HEK293 (cell line): ENCODE results near the gene PRND.

Experiments used
- CTCF ChIA-PET: fragments of 350-600 bp; formaldehyde crosslinking; extraction: SDS; loops from one replicate; lab custom pipeline; 2021; ENCODE audit warnings: antibody characterized with exemption; lab: Yijun Ruan, JAX
- POLR2A ChIA-PET: fragments of 300-600 bp; formaldehyde crosslinking; extraction: SDS; loops from one replicate; lab custom pipeline; 2020; ENCODE audit warnings: antibody characterized with exemption, inconsistent platforms; lab: Yijun Ruan, JAX
- H3K27ac ChIP-seq: fragments of 200-500 bp; sonication (Bioruptor generic); 2 replicates; pipeline ENCODE4 v1.5.1; 2014; ENCODE audit warnings: low read depth, low read length, control low read depth, inconsistent platforms; ENCODE audit errors: extremely low read depth
- H3K36me3 ChIP-seq, 2 experiments: fragments of 200-500 bp in 1 of 2; sonication (Bioruptor generic) in 1 of 2; 1 replicate in 1 of 2; 2 replicates in 1 of 2; pipeline ENCODE4 v1.5.1; 2014 to 2017; ENCODE audit warnings: inconsistent platforms in 2 of 2, low read length in 2 of 2; ENCODE audit not compliant: control insufficient read depth in 2 of 2, insufficient read depth in 1 of 2
- H3K4me1 ChIP-seq: fragments of 200-500 bp; sonication (Bioruptor generic); 2 replicates; pipeline ENCODE4 v1.5.1; 2014; ENCODE audit warnings: mild to moderate bottlenecking, low read length, inconsistent platforms; ENCODE audit not compliant: control insufficient read depth, insufficient read depth
- H3K4me3 ChIP-seq: 2 replicates; pipeline ENCODE4 v1.5.1; 2011; ENCODE audit warnings: low read depth, mild to moderate bottlenecking, control low read depth, low read length, moderate library complexity
- H3K9me3 ChIP-seq: fragments of 200-500 bp; sonication (Bioruptor generic); 2 replicates; pipeline ENCODE4 v1.5.1; 2014; ENCODE audit warnings: low read depth, low read length, inconsistent platforms; ENCODE audit not compliant: control insufficient read depth, insufficient read depth
- INSM2 ChIP-seq: fragments of 450-650 bp; formaldehyde crosslinking; IDR thresholded peaks from 2 replicates; pipeline ENCODE4 v1.5.1; 2016; ENCODE audit warnings: missing biosample characterization, missing genetic modification characterization
- KLF1 ChIP-seq: fragments of 450-650 bp; formaldehyde crosslinking; IDR thresholded peaks from 2 replicates; pipeline ENCODE4 v1.5.1; 2016; ENCODE audit warnings: missing biosample characterization, missing genetic modification characterization
- KLF16 ChIP-seq: fragments of 450-650 bp; formaldehyde crosslinking; IDR thresholded peaks from 2 replicates; pipeline ENCODE4 v1.5.1; 2017; ENCODE audit warnings: missing biosample characterization, missing genetic modification characterization
- KLF8 ChIP-seq: fragments of 450-650 bp; formaldehyde crosslinking; IDR thresholded peaks from 2 replicates; pipeline ENCODE4 v1.5.1; 2016; ENCODE audit warnings: missing biosample characterization, missing genetic modification characterization
- OSR2 ChIP-seq: fragments of 450-650 bp; formaldehyde crosslinking; IDR thresholded peaks from 2 replicates; pipeline ENCODE4 v1.5.1; 2016; ENCODE audit warnings: missing biosample characterization, missing genetic modification characterization
- PRDM1 ChIP-seq: fragments of 450-650 bp; formaldehyde crosslinking; IDR thresholded peaks from 2 replicates; pipeline ENCODE4; 2016; ENCODE audit warnings: missing biosample characterization, missing genetic modification characterization
- ZEB2 ChIP-seq: fragments of 450-650 bp; formaldehyde crosslinking; IDR thresholded peaks from 2 replicates; pipeline ENCODE4 v1.5.1; 2016; ENCODE audit warnings: missing biosample characterization, missing genetic modification characterization
- ZFP69B ChIP-seq: fragments of 450-650 bp; formaldehyde crosslinking; IDR thresholded peaks from 2 replicates; pipeline ENCODE4 v1.5.1; 2016; ENCODE audit warnings: missing biosample characterization, missing genetic modification characterization
- ZNF140 ChIP-seq: fragments of 450-650 bp; formaldehyde crosslinking; IDR thresholded peaks from 2 replicates; pipeline ENCODE4 v1.5.1; 2016; ENCODE audit warnings: missing biosample characterization, missing genetic modification characterization
- ZNF24 ChIP-seq: fragments of 450-650 bp; formaldehyde crosslinking; IDR thresholded peaks from 2 replicates; pipeline ENCODE4 v1.5.1; 2016; ENCODE audit warnings: missing biosample characterization, missing genetic modification characterization
- ZNF335 ChIP-seq: fragments of 450-650 bp; formaldehyde crosslinking; conservative IDR thresholded peaks from 2 replicates; pipeline ENCODE4 v1.5.1; 2016; ENCODE audit warnings: missing biosample characterization, missing genetic modification characterization
- ZNF366 ChIP-seq: fragments of 450-650 bp; formaldehyde crosslinking; conservative IDR thresholded peaks from 2 replicates; pipeline ENCODE4 v1.5.1; 2016; ENCODE audit warnings: missing biosample characterization, missing genetic modification characterization
- ZNF558 ChIP-seq: fragments of 450-650 bp; formaldehyde crosslinking; IDR thresholded peaks from 2 replicates; pipeline ENCODE4 v1.5.1; 2016; ENCODE audit warnings: missing biosample characterization, missing genetic modification characterization
- ZNF629 ChIP-seq: fragments of 450-650 bp; formaldehyde crosslinking; IDR thresholded peaks from 2 replicates; pipeline ENCODE4 v1.5.1; 2017; ENCODE audit warnings: missing biosample characterization, missing genetic modification characterization
- TF ChIP-seq, protein P1 (sequence below): fragments of 450-650 bp; formaldehyde crosslinking; IDR thresholded peaks from 2 replicates; pipeline ENCODE4 v1.5.1; 2016; ENCODE audit warnings: missing biosample characterization, missing genetic modification characterization
- TF ChIP-seq, protein P2 (sequence below): fragments of 450-650 bp; IDR thresholded peaks from 2 replicates; pipeline ENCODE4 v1.5.1; 2018; ENCODE audit warnings: missing biosample characterization, missing genetic modification characterization
- TF ChIP-seq, protein P3 (sequence below): fragments of 450-650 bp; formaldehyde crosslinking; IDR thresholded peaks from 2 replicates; pipeline ENCODE4 v1.5.1; 2016; ENCODE audit warnings: missing biosample characterization, missing genetic modification characterization, borderline replicate concordance
- TF ChIP-seq, protein P4 (sequence below): fragments of 450-650 bp; formaldehyde crosslinking; IDR thresholded peaks from 2 replicates; pipeline ENCODE4 v1.5.1; 2017; ENCODE audit warnings: missing biosample characterization, missing genetic modification characterization
- TF ChIP-seq, protein P5 (sequence below): fragments of 450-650 bp; formaldehyde crosslinking; IDR thresholded peaks from 2 replicates; pipeline ENCODE4 v1.5.1; 2016; ENCODE audit warnings: missing biosample characterization, missing genetic modification characterization

The PRND gene

GRCh38 chr20:4685923-4686221, 35.8 kb upstream of the PRND start:
- TF ChIP-seq ZNF629 (tag by site-specific recombination): peak; percentile 62; the same call in 1 of the 2 replicates
- TF ChIP-seq, protein P1, sequence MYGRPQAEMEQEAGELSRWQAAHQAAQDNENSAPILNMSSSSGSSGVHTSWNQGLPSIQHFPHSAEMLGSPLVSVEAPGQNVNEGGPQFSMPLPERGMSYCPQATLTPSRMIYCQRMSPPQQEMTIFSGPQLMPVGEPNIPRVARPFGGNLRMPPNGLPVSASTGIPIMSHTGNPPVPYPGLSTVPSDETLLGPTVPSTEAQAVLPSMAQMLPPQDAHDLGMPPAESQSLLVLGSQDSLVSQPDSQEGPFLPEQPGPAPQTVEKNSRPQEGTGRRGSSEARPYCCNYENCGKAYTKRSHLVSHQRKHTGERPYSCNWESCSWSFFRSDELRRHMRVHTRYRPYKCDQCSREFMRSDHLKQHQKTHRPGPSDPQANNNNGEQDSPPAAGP (tag by site-specific recombination): 0 out of 2 replicates have a peak, but pooled peaks have one; percentile 62
- TF ChIP-seq, protein P2, sequence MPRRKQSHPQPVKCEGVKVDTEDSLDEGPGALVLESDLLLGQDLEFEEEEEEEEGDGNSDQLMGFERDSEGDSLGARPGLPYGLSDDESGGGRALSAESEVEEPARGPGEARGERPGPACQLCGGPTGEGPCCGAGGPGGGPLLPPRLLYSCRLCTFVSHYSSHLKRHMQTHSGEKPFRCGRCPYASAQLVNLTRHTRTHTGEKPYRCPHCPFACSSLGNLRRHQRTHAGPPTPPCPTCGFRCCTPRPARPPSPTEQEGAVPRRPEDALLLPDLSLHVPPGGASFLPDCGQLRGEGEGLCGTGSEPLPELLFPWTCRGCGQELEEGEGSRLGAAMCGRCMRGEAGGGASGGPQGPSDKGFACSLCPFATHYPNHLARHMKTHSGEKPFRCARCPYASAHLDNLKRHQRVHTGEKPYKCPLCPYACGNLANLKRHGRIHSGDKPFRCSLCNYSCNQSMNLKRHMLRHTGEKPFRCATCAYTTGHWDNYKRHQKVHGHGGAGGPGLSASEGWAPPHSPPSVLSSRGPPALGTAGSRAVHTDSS (tag by site-specific recombination): no peak
- TF ChIP-seq ZEB2: peak; percentile 82
- TF ChIP-seq, protein P3, sequence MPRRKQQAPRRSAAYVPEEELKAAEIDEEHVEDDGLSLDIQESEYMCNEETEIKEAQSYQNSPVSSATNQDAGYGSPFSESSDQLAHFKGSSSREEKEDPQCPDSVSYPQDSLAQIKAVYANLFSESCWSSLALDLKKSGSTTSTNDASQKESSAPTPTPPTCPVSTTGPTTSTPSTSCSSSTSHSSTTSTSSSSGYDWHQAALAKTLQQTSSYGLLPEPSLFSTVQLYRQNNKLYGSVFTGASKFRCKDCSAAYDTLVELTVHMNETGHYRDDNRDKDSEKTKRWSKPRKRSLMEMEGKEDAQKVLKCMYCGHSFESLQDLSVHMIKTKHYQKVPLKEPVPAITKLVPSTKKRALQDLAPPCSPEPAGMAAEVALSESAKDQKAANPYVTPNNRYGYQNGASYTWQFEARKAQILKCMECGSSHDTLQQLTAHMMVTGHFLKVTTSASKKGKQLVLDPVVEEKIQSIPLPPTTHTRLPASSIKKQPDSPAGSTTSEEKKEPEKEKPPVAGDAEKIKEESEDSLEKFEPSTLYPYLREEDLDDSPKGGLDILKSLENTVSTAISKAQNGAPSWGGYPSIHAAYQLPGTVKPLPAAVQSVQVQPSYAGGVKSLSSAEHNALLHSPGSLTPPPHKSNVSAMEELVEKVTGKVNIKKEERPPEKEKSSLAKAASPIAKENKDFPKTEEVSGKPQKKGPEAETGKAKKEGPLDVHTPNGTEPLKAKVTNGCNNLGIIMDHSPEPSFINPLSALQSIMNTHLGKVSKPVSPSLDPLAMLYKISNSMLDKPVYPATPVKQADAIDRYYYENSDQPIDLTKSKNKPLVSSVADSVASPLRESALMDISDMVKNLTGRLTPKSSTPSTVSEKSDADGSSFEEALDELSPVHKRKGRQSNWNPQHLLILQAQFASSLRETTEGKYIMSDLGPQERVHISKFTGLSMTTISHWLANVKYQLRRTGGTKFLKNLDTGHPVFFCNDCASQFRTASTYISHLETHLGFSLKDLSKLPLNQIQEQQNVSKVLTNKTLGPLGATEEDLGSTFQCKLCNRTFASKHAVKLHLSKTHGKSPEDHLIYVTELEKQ (tag by site-specific recombination): 0 out of 2 replicates have a peak, but pooled peaks have one; percentile 32
- TF ChIP-seq ZFP69B (tag by site-specific recombination): 0 out of 2 replicates have a peak, but pooled peaks have one; percentile 18
- TF ChIP-seq ZNF335 (tag by site-specific recombination): peak; percentile 47; the same call in 1 of the 2 replicates
- TF ChIP-seq KLF8 (tag by site-specific recombination): 0 out of 2 replicates have a peak, but pooled peaks have one; percentile 51
- no peak for TF ChIP-seq ZNF140 (tag by site-specific recombination)
- TF ChIP-seq, protein P4, sequence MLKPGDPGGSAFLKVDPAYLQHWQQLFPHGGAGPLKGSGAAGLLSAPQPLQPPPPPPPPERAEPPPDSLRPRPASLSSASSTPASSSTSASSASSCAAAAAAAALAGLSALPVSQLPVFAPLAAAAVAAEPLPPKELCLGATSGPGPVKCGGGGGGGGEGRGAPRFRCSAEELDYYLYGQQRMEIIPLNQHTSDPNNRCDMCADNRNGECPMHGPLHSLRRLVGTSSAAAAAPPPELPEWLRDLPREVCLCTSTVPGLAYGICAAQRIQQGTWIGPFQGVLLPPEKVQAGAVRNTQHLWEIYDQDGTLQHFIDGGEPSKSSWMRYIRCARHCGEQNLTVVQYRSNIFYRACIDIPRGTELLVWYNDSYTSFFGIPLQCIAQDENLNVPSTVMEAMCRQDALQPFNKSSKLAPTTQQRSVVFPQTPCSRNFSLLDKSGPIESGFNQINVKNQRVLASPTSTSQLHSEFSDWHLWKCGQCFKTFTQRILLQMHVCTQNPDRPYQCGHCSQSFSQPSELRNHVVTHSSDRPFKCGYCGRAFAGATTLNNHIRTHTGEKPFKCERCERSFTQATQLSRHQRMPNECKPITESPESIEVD: peak; percentile 46
- 0 out of 2 replicates have a peak, but pooled peaks have one; percentile 10 for TF ChIP-seq KLF1
- TF ChIP-seq KLF16 (tag by site-specific recombination): no peak
- TF ChIP-seq OSR2: 0 out of 2 replicates have a peak, but pooled peaks have one; percentile 16
- TF ChIP-seq, protein P5, sequence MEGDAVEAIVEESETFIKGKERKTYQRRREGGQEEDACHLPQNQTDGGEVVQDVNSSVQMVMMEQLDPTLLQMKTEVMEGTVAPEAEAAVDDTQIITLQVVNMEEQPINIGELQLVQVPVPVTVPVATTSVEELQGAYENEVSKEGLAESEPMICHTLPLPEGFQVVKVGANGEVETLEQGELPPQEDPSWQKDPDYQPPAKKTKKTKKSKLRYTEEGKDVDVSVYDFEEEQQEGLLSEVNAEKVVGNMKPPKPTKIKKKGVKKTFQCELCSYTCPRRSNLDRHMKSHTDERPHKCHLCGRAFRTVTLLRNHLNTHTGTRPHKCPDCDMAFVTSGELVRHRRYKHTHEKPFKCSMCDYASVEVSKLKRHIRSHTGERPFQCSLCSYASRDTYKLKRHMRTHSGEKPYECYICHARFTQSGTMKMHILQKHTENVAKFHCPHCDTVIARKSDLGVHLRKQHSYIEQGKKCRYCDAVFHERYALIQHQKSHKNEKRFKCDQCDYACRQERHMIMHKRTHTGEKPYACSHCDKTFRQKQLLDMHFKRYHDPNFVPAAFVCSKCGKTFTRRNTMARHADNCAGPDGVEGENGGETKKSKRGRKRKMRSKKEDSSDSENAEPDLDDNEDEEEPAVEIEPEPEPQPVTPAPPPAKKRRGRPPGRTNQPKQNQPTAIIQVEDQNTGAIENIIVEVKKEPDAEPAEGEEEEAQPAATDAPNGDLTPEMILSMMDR: no peak
- TF ChIP-seq ZNF24: peak; percentile 85
- no peak for TF ChIP-seq INSM2 (tag by site-specific recombination)
- peak; percentile 94 for TF ChIP-seq PRDM1 (tag by site-specific recombination)
- peak; percentile 43; the same call in 1 of the 2 replicates for TF ChIP-seq ZNF558
- peak; percentile 63; the same call in 1 of the 2 replicates for TF ChIP-seq ZNF366 (tag by site-specific recombination)
- ChIA-PET POLR2A (no interaction called here), CTCF (interaction anchor here (0.9 kb wide), 1 partner anchor 34 kb away, joined by 3 read pairs; no protein-coding TSS in a partner anchor)
- peak overlapping the region; percentile 94; the same call in 1 of the 2 replicates for H3K27ac ChIP-seq
- no peaks in the 10 kb centered on the region for H3K9me3 ChIP-seq
- no peaks in the 10 kb centered on the region for H3K36me3 ChIP-seq
- H3K4me3 ChIP-seq: peak overlapping the region; percentile 69
- H3K4me1 ChIP-seq: peaks cover 30% of the 10 kb centered on the region
